SU-DHL-6 (cell line): ENCODE data around the gene CCND2.

Experiments used
- CTCF ChIP-seq: fragments of 200-600 bp; sonication (generic); IDR thresholded peaks from one replicate; pipeline ENCODE4 v1.5.1; 2017; ENCODE audit warnings: antibody characterized with exemption, mild to moderate bottlenecking, low read length, moderate library complexity; ENCODE audit not compliant: insufficient read depth, poor library complexity, severe bottlenecking
- EZH2phosphoT487 ChIP-seq: fragments of 200-600 bp; sonication (generic), shearing (Covaris generic); conservative IDR thresholded peaks from 2 replicates; pipeline ENCODE4 v1.6.1; 2018; ENCODE audit warnings: mild to moderate bottlenecking, antibody characterized with exemption, low read length, moderate library complexity, mixed read lengths

GRCh38 chr12:4311776-4312175 lies 38.2 kb downstream of the CCND2 start:
- TF ChIP-seq CTCF (no peak), EZH2phosphoT487 (no peak)
